Stimulated activated memory B cell treated with anti-CD40 and anti-IgM and Interleukin-4, amounts not matched to agents 10 μg/mL and 1 μg/mL and 100 μg/mL, for 72 hours (primary cell): ENCODE measurements around the gene DNM1.
A peak's percentile ranks its signal among the peaks of the same experiment; 100 is the strongest.

Source experiments
- ATAC-seq: fragments of 150-1000 bp; cut with Tn5 transposase; 2 replicates; pipeline ENCODE4 v1.10.0; 2021
- H3K27ac Mint-ChIP-seq: one replicate; pipeline ENCODE4 v1.8.0; 2022; ENCODE audit warnings: mild to moderate bottlenecking, mixed read lengths
- H3K27me3 Mint-ChIP-seq: one replicate; pipeline ENCODE4 v1.8.0; 2022; ENCODE audit warnings: mixed read lengths
- H3K36me3 Mint-ChIP-seq: one replicate; pipeline ENCODE4 v1.8.0; 2022; ENCODE audit warnings: mixed read lengths
- H3K4me1 Mint-ChIP-seq: one replicate; pipeline ENCODE4 v1.8.0; 2022; ENCODE audit warnings: mixed read lengths
- H3K4me3 Mint-ChIP-seq: one replicate; pipeline ENCODE4 v1.8.0; 2022; ENCODE audit warnings: mild to moderate bottlenecking, moderate library complexity, mixed read lengths
- H3K9me3 Mint-ChIP-seq: one replicate; pipeline ENCODE4 v1.8.0; 2022; ENCODE audit warnings: mixed read lengths

The DNM1 gene

DNA sequence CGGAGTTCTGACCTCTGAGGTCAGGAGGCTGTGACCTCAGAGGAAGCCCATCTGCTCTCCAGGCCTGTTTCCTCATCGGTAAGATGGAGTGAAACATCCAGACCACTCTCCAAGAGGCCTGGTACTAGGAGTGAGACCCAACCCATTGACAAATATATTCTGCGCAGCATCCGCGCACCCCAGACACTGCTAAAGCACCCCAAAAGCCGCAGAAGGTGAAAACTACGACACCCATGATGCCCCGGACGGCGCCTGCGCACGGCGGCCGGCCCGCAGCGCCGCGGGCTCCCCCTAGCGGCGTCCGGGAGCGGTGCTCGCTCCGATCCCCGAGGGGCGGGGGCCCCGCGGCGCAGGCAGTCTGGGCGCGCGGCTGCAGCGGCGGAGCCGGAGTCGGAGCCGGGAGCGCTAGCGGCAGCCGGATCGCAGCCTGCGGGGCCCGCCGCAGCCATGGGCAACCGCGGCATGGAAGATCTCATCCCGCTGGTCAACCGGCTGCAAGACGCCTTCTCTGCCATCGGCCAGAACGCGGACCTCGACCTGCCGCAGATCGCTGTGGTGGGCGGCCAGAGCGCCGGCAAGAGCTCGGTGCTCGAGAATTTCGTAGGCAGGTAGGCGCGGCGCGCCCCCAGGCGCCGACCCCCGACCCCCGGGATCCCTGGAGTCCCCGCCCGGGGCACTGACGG, at the start of gene DNM1:
Gene DNM1 (plus strand): TSS at position 356 of the 683 bp plus-strand sequence. CDS start 92 bp downstream, at position 448.
- peak; percentile 92 for ATAC-seq
- Mint-ChIP-seq H3K4me1 (peaks cover 16% of the 10 kb centered on the region), H3K27me3 (peaks cover 41% of the 10 kb centered on the region), H3K27ac (no peak within 1 kb of the TSS), H3K36me3 (no peaks in the 10 kb centered on the region), H3K4me3 (peak within 1 kb of the TSS; percentile 71), H3K9me3 (no peaks in the 10 kb centered on the region)

DNA sequence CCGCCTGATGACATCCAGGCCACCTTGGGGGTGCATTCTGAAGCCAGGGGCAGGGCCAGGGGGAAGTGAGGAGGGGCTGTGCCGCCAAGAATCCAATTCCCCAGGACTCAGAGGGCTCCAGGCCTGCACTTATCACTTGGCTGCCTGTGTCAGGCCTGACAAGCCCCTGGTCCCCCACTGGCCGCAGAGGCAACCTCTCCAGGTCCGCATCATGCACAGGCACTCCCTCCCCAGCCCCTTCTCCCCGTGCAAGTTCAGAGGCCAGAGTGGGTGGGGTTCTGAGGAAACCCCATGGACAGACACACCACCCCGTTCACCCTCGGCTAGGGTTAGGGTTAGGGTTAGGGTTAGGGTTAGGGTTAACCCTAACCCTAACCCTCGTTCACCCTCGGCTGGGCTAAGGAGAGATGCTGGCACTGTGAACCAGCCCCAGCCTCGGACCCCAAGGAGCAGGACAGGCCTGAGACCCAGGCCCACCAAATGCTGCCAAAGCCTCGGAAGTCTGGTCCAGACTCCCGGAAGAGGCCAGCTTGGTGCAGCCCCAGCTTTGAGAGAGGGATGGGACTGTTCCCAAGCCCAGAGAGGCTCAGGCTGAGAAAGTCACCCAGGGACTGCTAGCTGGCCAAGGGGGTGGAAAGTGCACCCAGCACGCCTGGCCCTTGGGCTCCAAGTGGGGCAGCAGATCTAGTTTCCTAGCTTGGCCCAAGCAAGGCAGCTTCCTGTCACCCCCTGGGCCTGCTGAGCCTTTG, 49.1 kb upstream of the DNM1 start:
- peaks cover 12% of the 10 kb centered on the region for H3K27me3 Mint-ChIP-seq
- H3K36me3 Mint-ChIP-seq, result no peaks in the 10 kb centered on the region
- H3K4me3 Mint-ChIP-seq, result no peak overlapping the region
- ATAC-seq, result no peak
- H3K27ac Mint-ChIP-seq, result no peak overlapping the region
- peaks cover 6% of the 10 kb centered on the region for H3K4me1 Mint-ChIP-seq
- no peaks in the 10 kb centered on the region for H3K9me3 Mint-ChIP-seq

DNA sequence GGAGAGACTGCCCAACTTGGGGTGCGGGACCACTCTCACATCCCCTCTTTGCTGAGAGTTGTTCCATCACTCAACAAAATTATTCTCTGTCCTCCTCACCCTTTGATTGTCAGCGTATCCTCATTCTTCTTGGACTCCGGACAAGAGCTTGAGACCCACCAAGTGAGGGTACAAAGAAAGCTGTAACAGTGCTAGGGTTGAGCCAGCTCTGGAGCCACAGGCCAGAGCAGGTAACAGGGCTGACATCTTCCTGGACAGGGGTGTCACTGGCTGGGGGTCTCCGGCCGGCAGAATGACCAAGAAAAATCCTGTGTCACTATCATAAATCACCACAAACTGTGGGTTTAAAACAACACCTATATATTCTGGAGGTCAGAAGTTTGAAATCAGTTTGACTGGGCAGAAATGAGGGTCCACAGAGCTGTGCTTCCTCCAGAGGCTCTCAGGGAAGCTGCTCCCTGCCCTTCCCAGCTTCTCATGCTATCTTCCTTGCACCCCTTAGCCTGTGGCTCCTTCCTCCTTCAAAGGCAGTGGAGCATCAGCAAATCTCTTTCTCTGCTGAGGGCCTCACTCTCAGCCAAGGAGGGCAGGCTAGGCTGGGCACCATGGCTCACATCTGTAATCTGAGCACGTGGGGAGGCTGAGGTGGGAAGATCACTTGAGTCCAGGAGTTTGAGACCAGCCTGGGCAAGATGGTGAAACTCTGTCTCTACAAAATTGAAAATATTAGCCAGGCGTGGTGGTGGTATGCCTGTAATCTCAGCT, 47.3 kb upstream of the DNM1 start:
- Mint-ChIP-seq H3K27me3 (peaks cover 6% of the 10 kb centered on the region), H3K4me1 (peaks cover 12% of the 10 kb centered on the region), H3K9me3 (no peaks in the 10 kb centered on the region), H3K36me3 (no peaks in the 10 kb centered on the region), H3K4me3 (no peak overlapping the region), H3K27ac (no peak overlapping the region)
- ATAC-seq, result no peak

DNA sequence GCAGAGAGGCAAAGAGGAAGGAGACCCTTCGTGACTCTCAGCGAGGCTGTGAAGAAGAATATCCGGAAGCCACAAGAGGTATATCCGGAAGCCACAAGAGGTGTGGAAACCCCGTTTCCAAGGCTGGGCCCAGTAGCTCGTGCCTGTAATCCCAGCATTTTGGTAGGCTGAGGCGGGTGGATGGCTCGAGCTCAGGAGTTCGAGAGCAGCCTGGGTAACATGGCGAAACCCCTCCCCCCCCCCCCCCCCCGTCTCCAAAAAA, 43.7 kb upstream of the DNM1 start:
- Mint-ChIP-seq H3K4me3 (peak overlapping the region; percentile 81), H3K27ac (peak overlapping the region; percentile 85), H3K9me3 (no peaks in the 10 kb centered on the region)

DNA sequence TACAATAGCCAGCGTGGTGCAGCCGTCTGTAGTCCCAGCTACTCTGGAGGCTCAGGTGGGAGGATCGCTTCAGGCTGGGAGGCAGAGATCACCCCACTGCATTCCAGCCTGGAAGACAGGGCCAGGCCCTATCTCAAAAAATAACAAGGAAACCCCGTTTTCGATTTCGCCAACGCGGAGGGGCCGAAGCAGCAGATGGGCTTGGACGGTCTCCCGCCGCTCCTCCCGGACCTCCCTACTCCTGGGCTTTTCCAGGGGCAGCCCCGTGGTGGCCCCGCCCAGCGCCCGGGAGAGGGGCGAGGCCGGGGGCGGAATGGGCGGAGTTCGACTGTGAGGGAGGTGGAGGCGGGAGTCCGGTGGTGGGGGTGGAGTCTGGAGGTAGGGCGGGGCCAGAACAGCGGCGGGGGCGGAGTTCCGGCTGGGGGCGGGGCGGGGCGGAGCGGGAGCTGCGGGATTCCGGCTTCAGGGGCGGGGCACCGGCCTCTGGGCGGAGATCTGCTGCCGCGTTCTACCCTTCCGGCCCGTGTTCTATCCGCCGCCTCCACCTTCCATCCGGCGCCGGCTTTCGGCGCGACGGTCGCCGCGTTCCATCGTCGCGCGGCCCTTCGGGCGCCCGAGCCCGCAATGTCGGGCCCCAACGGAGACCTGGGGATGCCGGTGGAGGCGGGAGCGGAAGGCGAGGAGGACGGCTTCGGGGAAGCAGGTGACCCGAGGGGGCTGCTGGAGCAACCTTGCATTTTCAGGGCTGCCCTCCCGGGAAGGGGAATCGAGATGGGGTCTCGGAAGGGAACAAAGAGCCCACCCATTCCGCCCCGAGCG, 43.2 kb upstream of the DNM1 start, which contains the start of gene BBLN:
Gene BBLN (plus strand): TSS at position 482 of the 819 bp plus-strand sequence. CDS start 143 bp downstream, at position 625.
- Mint-ChIP-seq H3K4me1 (peaks cover 28% of the 10 kb centered on the region), H3K36me3 (peaks cover 15% of the 10 kb centered on the region), H3K27ac (peak within 1 kb of the TSS; percentile 85), H3K27me3 (no peaks in the 10 kb centered on the region), H3K4me3 (peak within 1 kb of the TSS; percentile 81), H3K9me3 (no peaks in the 10 kb centered on the region)
- peak; percentile 93 for ATAC-seq

More for the DNA sequence above, 43.7 kb upstream of the DNM1 start:
- Mint-ChIP-seq H3K4me1 (peaks cover 28% of the 10 kb centered on the region), H3K36me3 (peaks cover 12% of the 10 kb centered on the region), H3K27me3 (no peaks in the 10 kb centered on the region)
- peak; percentile 1 for ATAC-seq

DNA sequence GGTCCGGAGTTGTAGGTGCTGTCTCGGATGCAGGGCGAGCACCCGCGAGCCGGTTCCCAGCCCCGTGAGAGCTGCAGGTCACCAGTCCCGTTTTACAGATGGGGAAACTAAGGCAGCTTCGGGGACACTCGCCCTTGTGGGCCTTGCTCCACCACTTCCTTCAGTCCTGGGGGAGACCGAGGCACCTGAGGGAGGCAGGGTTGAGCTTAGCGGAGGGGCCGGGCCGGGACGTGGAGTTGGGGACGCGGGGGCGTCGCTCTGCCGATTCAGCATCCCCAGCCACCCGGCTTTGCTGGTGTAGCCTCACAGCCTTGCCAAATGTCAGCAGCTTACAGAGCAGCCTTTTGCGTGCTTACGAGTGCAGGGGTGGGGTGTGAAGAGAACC, 42.6 kb upstream of the DNM1 start:
- Mint-ChIP-seq H3K9me3 (no peaks in the 10 kb centered on the region), H3K4me1 (peaks cover 28% of the 10 kb centered on the region), H3K36me3 (peaks cover 15% of the 10 kb centered on the region), H3K27ac (peak overlapping the region; percentile 85), H3K4me3 (peak overlapping the region; percentile 81), H3K27me3 (no peaks in the 10 kb centered on the region)
- ATAC-seq, result peak; percentile 48

DNA sequence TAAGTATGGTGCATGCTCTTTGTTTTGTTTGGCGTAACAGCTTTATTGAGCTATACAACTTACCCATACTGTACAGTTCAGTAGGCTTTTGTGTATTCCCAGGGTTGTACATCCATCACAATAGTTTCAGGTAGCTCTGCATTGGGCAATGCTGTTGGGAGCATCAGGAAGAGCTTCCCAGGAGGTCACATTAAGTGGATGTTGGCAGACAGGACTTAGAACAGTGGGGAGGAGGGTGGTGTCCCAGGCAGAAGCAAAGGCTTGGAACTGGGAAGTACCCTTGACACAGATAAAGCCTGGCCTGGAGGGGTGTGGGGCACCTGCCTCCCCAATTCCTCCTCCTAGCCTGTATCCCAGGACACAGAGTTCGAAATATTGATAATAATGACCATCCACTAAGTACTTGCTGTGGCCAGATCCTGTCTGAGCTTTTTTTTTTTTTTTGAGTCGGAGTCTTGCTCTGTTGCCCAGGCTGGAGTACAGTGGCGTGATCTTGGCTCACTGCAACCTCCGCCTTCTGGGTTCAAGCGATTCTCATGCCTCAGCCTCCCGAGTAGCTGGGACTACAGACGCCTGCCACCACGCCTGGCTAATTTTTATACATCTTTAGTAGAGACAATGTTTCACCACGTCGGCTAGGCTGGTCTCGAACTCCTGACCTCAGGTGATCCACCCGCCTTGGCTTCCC, 41.8 kb upstream of the DNM1 start:
- no peaks in the 10 kb centered on the region for H3K27me3 Mint-ChIP-seq
- ATAC-seq, result no peak
- no peaks in the 10 kb centered on the region for H3K9me3 Mint-ChIP-seq
- H3K4me1 Mint-ChIP-seq, result peaks cover 28% of the 10 kb centered on the region
- H3K27ac Mint-ChIP-seq, result peak overlapping the region; percentile 85
- H3K4me3 Mint-ChIP-seq, result peak overlapping the region; percentile 81
- peaks cover 22% of the 10 kb centered on the region for H3K36me3 Mint-ChIP-seq

DNA sequence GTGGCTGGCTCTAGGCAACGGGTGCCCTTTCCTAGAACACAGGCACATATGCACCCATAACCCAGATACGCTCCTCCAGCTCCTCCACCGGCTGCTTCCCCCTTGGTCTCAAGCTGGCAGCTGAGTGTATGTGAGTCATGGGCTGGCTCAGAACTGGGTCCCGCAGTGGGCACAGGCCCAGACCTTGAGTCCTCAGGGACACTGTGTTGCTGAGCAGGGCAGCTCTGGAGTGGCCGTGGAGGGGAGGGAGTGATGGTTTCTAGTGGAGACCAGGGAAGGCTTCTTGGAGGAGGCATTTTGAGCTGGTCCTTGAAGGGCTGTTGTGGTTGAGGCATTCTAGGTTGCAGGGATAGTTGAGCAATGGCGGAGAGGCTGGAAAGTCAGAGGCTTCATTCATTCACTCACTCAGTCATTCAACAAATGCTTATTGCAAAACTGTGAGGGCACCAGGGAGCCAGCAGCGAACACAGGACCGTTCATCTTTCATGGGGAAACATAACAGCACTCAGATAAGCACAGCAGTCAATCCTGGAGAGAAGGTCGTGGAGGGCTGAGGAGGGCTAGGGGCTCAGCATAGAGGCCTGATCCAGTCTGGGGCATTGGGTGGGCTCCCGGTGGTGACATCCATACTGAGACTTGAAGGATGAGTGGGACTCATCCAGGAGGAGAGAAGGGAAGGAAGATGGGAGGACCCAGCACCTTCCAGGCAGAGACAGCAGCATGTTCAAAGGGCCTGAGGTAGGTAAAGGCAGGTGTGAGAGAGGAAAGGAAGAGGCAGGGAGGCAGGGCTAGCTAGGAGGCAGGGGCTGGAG, 40.8 kb upstream of the DNM1 start:
- H3K27me3 Mint-ChIP-seq, result no peaks in the 10 kb centered on the region
- H3K9me3 Mint-ChIP-seq, result no peaks in the 10 kb centered on the region
- no peak for ATAC-seq
- no peak overlapping the region for H3K27ac Mint-ChIP-seq
- H3K36me3 Mint-ChIP-seq, result peaks cover 31% of the 10 kb centered on the region
- H3K4me3 Mint-ChIP-seq, result no peak overlapping the region
- peaks cover 28% of the 10 kb centered on the region for H3K4me1 Mint-ChIP-seq

DNA sequence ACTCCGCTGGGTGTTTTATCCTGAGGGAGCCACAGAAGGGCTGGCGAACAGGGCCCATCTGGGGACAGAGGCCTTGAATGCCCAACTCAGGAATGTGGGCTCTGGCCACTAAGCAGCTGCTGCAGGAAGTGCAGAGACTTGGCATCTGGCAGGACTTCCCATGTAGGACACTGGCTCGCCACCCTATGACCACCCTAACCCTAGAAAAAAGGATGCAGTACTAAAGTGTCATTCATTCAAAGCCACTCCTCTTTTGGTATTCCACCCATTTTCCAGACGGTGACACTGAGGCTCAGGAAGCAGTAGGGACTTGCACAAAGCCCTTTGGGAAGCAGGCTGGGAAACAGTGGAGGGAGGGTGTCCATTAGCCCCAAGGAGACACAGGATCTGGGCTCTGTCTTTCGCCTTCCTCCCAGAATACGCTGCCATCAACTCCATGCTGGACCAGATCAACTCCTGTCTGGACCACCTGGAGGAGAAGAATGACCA, 40.1 kb upstream of the DNM1 start:
- H3K36me3 Mint-ChIP-seq, result peaks cover 36% of the 10 kb centered on the region
- no peak overlapping the region for H3K27ac Mint-ChIP-seq
- no peaks in the 10 kb centered on the region for H3K9me3 Mint-ChIP-seq
- H3K27me3 Mint-ChIP-seq, result no peaks in the 10 kb centered on the region
- ATAC-seq, result no peak
- H3K4me1 Mint-ChIP-seq, result peaks cover 28% of the 10 kb centered on the region
- H3K4me3 Mint-ChIP-seq, result no peak overlapping the region

DNA sequence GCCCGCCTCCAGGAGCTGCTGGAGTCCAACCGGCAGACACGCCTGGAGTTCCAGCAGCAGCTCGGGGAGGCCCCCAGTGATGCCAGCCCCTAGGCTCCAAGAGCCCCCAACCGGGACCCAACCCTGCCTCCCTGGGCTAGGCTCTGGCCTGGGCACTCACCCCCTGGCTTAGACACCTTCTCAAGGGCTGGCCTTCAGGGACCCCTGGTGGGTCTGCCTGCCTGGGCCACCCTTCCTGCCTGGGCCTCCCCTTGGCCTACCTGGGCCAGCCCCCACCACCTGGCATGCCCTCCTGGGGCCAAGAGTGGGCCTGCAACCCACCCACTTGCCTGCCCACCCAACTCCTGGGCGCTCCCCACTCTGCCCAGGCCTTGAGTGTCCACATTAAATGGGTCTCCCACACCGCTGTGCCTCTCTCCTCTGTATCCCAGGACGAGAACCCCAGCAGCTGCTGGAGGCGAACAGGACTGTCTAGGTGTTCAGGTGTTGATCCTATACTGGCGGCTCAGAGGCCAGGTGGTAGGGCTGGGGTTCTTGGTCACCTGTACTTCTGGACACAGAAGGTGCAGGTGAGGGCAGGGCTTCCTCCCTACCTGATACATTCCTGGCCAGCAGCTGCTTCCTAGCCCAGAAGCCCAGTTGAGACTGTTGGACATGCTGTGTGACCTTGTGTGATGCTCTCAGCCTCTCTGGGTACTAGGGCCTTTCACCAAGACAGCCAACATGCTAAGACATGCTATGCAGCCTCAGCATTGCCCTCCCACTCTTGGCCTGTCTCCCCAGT, 39.5 kb upstream of the DNM1 start:
- Mint-ChIP-seq H3K4me3 (no peak overlapping the region), H3K27me3 (no peaks in the 10 kb centered on the region), H3K4me1 (peaks cover 28% of the 10 kb centered on the region), H3K9me3 (no peaks in the 10 kb centered on the region), H3K27ac (no peak overlapping the region), H3K36me3 (peaks cover 39% of the 10 kb centered on the region)
- ATAC-seq, result no peak

DNA sequence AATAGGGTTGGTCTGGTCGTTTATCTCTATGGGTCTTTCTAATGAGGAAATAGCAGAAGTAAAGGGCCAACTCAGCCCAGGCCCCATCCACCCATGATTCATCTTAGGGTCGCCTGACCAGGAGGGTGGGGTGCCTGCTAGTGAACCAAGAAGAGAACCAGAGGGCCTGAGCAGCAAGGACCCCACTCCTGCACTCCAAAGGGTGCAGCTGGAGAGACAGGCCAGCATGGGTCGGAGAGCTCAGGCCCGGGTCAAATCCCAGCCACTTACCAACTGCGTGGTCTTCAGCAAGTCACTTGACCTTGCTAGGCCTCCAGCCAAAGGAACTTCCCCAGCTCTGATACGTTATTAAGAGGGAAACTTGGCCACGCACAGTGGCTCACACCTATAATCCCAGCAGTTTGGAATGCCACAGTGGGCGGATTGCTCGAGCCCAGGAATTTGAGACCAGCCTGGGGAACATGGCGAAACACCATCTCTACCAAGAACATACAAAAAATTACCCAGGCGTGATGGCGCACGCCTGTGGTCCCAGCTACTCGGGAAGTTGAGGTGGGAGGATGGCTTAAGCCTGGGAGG, 38.8 kb upstream of the DNM1 start:
- Mint-ChIP-seq H3K27me3 (no peaks in the 10 kb centered on the region), H3K27ac (no peak overlapping the region)

DNA sequence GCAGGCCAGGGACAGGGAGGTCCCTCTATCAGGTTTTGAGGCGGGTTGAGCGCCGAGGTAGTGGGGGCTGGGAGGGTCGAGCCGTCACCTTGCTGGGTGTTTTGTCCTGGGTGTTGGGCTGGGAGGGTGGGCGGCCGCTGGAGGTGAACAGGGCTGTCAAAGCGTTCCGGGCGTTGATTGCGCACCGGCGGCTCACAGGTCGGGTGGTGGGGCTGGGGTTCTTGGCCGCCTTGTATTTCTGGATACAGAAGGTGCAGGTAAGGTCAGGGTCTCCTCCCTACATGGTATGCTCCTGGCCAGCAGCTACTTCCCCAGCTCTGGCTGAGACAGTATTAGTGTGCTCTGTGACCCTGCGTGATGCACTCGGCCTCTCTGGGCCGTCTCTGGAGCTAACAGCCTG, 37.0 kb upstream of the DNM1 start:
- H3K36me3 Mint-ChIP-seq, result peaks cover 56% of the 10 kb centered on the region
- no peaks in the 10 kb centered on the region for H3K9me3 Mint-ChIP-seq
- no peak overlapping the region for H3K27ac Mint-ChIP-seq

More for the DNA sequence above, 38.8 kb upstream of the DNM1 start:
- no peaks in the 10 kb centered on the region for H3K9me3 Mint-ChIP-seq
- peaks cover 24% of the 10 kb centered on the region for H3K4me1 Mint-ChIP-seq
- H3K4me3 Mint-ChIP-seq, result no peak overlapping the region
- peaks cover 46% of the 10 kb centered on the region for H3K36me3 Mint-ChIP-seq
- ATAC-seq, result no peak

DNA sequence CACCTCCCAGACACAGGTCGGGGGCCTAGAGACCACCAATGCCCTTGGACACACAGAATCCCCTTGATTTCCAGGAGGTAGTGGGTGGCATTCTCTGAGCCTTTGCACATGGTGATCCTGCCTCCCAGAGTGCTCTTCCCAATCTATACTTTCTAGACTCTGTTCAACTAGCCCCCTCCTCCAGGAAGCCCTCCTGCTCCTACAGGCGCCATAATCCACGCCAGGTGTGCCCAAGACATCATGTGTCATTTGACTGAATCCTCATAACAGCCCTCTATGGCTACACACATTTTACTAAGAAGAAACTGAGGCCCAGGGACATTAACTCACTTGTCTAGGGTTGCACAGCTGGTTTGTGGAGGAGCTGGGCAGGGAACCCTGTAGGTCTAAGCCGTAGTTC, 36.0 kb upstream of the DNM1 start:
- peaks cover 4% of the 10 kb centered on the region for H3K4me1 Mint-ChIP-seq
- H3K27me3 Mint-ChIP-seq, result no peaks in the 10 kb centered on the region
- H3K4me3 Mint-ChIP-seq, result no peak overlapping the region
- H3K27ac Mint-ChIP-seq, result no peak overlapping the region
- ATAC-seq, result no peak
- H3K9me3 Mint-ChIP-seq, result no peaks in the 10 kb centered on the region
- H3K36me3 Mint-ChIP-seq, result peaks cover 56% of the 10 kb centered on the region

More for the DNA sequence above, 37.0 kb upstream of the DNM1 start:
- Mint-ChIP-seq H3K27me3 (no peaks in the 10 kb centered on the region), H3K4me3 (no peak overlapping the region), H3K4me1 (peaks cover 14% of the 10 kb centered on the region)
- no peak for ATAC-seq
